K562 (cell line): ENCODE measurements around the gene ZBTB20. TPM values are rescaled to one million over a fixed set of nuclear protein-coding genes. Genes with fewer than 3 reads are reported as not detected.

Experiments used
- ATAC-seq: fragments of 200-7000 bp; cut with Tn5 transposase; 3 replicates; pipeline ENCODE4 v1.9.1; 2020; ENCODE audit warnings: moderate library complexity
- BruUV-seq: library from RNA; stranded (reverse); fragments of 400-500 nt; replicated peaks from 2 replicates; lab custom pipeline; 2021; lab: Mats Ljungman, UMichigan
- CTCF ChIA-PET: fragments of 300-600 bp; formaldehyde crosslinking; extraction: SDS; loops from one replicate; lab custom pipeline; 2021; ENCODE audit warnings: low intra/inter-chr PET ratio; lab: Yijun Ruan, JAX
- POLR2A ChIA-PET: fragments of 300-600, 350-650 bp; sonication (Branson Sonifier 250); formaldehyde crosslinking; extraction: SDS; loops from one replicate; lab custom pipeline; 2021; ENCODE audit warnings: antibody characterized with exemption, inconsistent platforms; lab: Yijun Ruan, JAX
- DNase-seq, 4 experiments: peaks; one replicate each; pipeline versions ENCODE4 v3.0.0 to v3.0.0-alpha.2; 2011 to 2018; ENCODE audit warnings: low spot score in 3 of 4, mixed read lengths in 3 of 4; ENCODE audit errors: extremely low read depth in 1 of 4
- FAIRE-seq: peaks from 2 replicates; lab custom pipeline; 2011; peaks lifted over from hg19 to GRCh38; lab: Jason Lieb, UNC
- H2AFZ ChIP-seq: 2 replicates; pipeline ENCODE4 v1.6.0; 2011; ENCODE audit warnings: low read depth, low read length, control low read depth, inconsistent platforms
- H3K27ac ChIP-seq: fragments of 200-600 bp; 3 replicates; pipeline ENCODE4 v1.8.0; 2011; ENCODE audit warnings: low read depth, mild to moderate bottlenecking, control low read depth, inconsistent platforms, low read length, moderate library complexity, mixed read lengths; ENCODE audit errors: extremely low read depth
- H3K27me3 ChIP-seq, 2 experiments: fragments of 300-600 bp in 1 of 2; 2 replicates in 1 of 2; 3 replicates in 1 of 2; pipeline versions ENCODE4 v1.6.0 to v1.8.0; 2011; ENCODE audit warnings: inconsistent platforms in 2 of 2, low read length in 2 of 2, mild to moderate bottlenecking in 1 of 2, mixed read lengths in 1 of 2, moderate library complexity in 1 of 2; ENCODE audit not compliant: control insufficient read depth in 2 of 2, insufficient read depth in 2 of 2
- H3K36me3 ChIP-seq: fragments of 300-600 bp; 3 replicates; pipeline ENCODE4 v1.8.0; 2011; ENCODE audit warnings: mild to moderate bottlenecking, low read length, inconsistent platforms; ENCODE audit not compliant: control insufficient read depth, insufficient read depth
- H3K4me1 ChIP-seq, 2 experiments: fragments of 200-600 bp in 1 of 2; replicated peaks in 1 of 2; 2 replicates in 1 of 2; 3 replicates in 1 of 2; pipeline versions ENCODE4 v1.5.1 to v1.8.0; 2011; ENCODE audit warnings: inconsistent platforms in 2 of 2, low read length in 2 of 2, mild to moderate bottlenecking in 1 of 2, mixed read lengths in 1 of 2, moderate library complexity in 1 of 2; ENCODE audit not compliant: control insufficient read depth in 2 of 2, insufficient read depth in 2 of 2
- H3K4me2 ChIP-seq: 2 replicates; pipeline ENCODE4 v1.6.1; 2011; ENCODE audit warnings: low read length, control low read depth, inconsistent platforms, mixed read lengths; ENCODE audit not compliant: insufficient read depth
- H3K4me3 ChIP-seq: fragments of 200-600 bp; sonication (generic), shearing (Covaris generic); 2 replicates; pipeline ENCODE4 v1.5.1; 2016; ENCODE audit warnings: control low read depth, inconsistent platforms
- H3K79me2 ChIP-seq: fragments of 200-600 bp; 3 replicates; pipeline ENCODE4 v1.8.0; 2011; ENCODE audit warnings: low read length, inconsistent platforms; ENCODE audit not compliant: control insufficient read depth, insufficient read depth
- H3K9ac ChIP-seq, 2 experiments: 2 replicates each; pipeline versions ENCODE4 v1.6.0 to v1.6.1; 2011; ENCODE audit warnings: low read depth in 2 of 2, low read length in 2 of 2, control low read depth in 1 of 2, inconsistent platforms in 1 of 2, mild to moderate bottlenecking in 1 of 2, mixed read lengths in 1 of 2; ENCODE audit not compliant: insufficient read depth in 1 of 2
- H3K9me1 ChIP-seq: one replicate; pipeline ENCODE4 v1.6.0; 2011; ENCODE audit warnings: inconsistent platforms, mild to moderate bottlenecking, low read length, moderate library complexity; ENCODE audit not compliant: control insufficient read depth, insufficient read depth
- H3K9me3 ChIP-seq: replicated peaks from 2 replicates; pipeline ENCODE4 v1.5.1; 2011; ENCODE audit warnings: low read depth, low read length, inconsistent platforms; ENCODE audit not compliant: control insufficient read depth, insufficient read depth
- H4K20me1 ChIP-seq: replicated peaks from 2 replicates; pipeline ENCODE4 v1.6.1; 2011; ENCODE audit warnings: low read length, inconsistent platforms, mixed read lengths; ENCODE audit not compliant: control insufficient read depth, insufficient read depth
- CREBBP ChIP-seq: IDR thresholded peaks from one replicate; pipeline ENCODE4 v1.6.1; 2012; ENCODE audit warnings: low read depth, mild to moderate bottlenecking, control low read depth, inconsistent platforms, low read length
- JUND ChIP-seq, 2 experiments: IDR thresholded peaks; 2 replicates in 1 of 2; 3 replicates in 1 of 2; pipeline ENCODE4 v1.6.1; 2011; ENCODE audit warnings: borderline replicate concordance in 2 of 2, low read depth in 2 of 2, low read length in 2 of 2, improper control_type of control experiment in 1 of 2, missing biosample characterization in 1 of 2, missing genetic modification characterization in 1 of 2, missing genetic modification reagents in 1 of 2
- TAF7 ChIP-seq: fragments of 450-650 bp; IDR thresholded peaks from 2 replicates; pipeline ENCODE4 v1.6.1; 2016; ENCODE audit warnings: missing genetic modification characterization, missing compliant biosample characterization
- TCF7L2 ChIP-seq: fragments of 150-350 bp; IDR thresholded peaks from 2 replicates; pipeline ENCODE4 v1.6.1; 2016; ENCODE audit warnings: low read depth, mild to moderate bottlenecking, low read length, moderate library complexity
- ZBTB9 ChIP-seq: fragments of 450-650 bp; formaldehyde crosslinking; IDR thresholded peaks from 2 replicates; pipeline ENCODE4 v1.4.0; 2020; ENCODE audit warnings: mild to moderate bottlenecking, moderate library complexity
- ZNF57 ChIP-seq: fragments of 450-650 bp; formaldehyde crosslinking; IDR thresholded peaks from 2 replicates; pipeline ENCODE4 v1.4.0; 2020; ENCODE audit warnings: mild to moderate bottlenecking, moderate library complexity
- ZNF584 ChIP-seq: fragments of 200-800 bp; sonication (Bioruptor generic); IDR thresholded peaks from 2 replicates; pipeline ENCODE4 v1.6.1; 2016; ENCODE audit warnings: low read depth, mild to moderate bottlenecking, missing genetic modification characterization, missing compliant biosample characterization
- ZNF717 ChIP-seq: fragments of 250-450 bp; sonication (Bioruptor Pico); IDR thresholded peaks from 2 replicates; pipeline ENCODE4 v1.5.0; 2021
- WGBS: fragments of 100-300 bp; shearing (Covaris generic); methylation state at CpG from one replicate; pipeline ENCODE4 v1.1.6; 2016; ENCODE audit warnings: low coverage, mixed read lengths; ENCODE audit not compliant: insufficient coverage; ENCODE audit errors: missing lambda C conversion rate; 5-methylcytosine and 5-hydroxymethylcytosine counted together
- in situ Hi-C: fragments of 300-500 bp; cut with MboI; formaldehyde crosslinking; loops from 4 replicates; pipeline ENCODE4 v1.15.0; 2018; ENCODE audit warnings: inconsistent platforms, mixed read lengths
- intact Hi-C: fragments of 100-400 bp; cut with micrococcal nuclease; formaldehyde crosslinking; loops from 2 replicates; pipeline ENCODE4 v1.14.2; 2022
- polyA plus RNA-seq, 8 experiments: library from polyadenylated mRNA; depleted of rRNA in 4 of 8; stranded (reverse) in 5 of 8; unstranded in 3 of 8; fragments of >200 nt; fragmentation: Nextera tagmentation in 2 of 8; fragmentation: Illumina TruSeq in 1 of 8; extraction: Ambion mirVana in 2 of 8; extraction: Trizol in 1 of 8; gene quantifications; 2 replicates each; pipeline versions ENCODE4 v1.2.1 to v1.2.3, GENCODE V29; 2011 to 2014; ENCODE audit warnings: inconsistent platforms in 1 of 8, missing spikeins in 1 of 8
- total RNA-seq, 7 experiments: library from RNA; depleted of rRNA in 6 of 7; stranded (reverse); fragments of >200 nt in 6 of 7; fragmentation: Illumina TruSeq in 2 of 7; extraction: Trizol in 2 of 7; gene quantifications; 2 replicates each; pipeline versions ENCODE4 v1.2.1 to v1.2.3, GENCODE V29; 2011 to 2021; ENCODE audit warnings: low replicate concordance in 1 of 7

Gene ZBTB20
- total and polyA plus RNA-seq, 9 of the 15 experiments (the other 6 are each of a cell fraction or from before 2014, with no cell fraction given), result 0.17 to 1.7 (median 0.45) TPM

- no peaks in the 10 kb centered on the region for H4K20me1 ChIP-seq
- POLR2A ChIA-PET, result no interaction called here
- no peak for DNase-seq
- H3K4me1 ChIP-seq, result no peaks in the 10 kb centered on the region
- ATAC-seq, result no peak
- no peaks in the 10 kb centered on the region for H3K9me3 ChIP-seq
- no peaks in the 10 kb centered on the region for H3K27me3 ChIP-seq
- no TSS peak for BruUV-seq
- WGBS, result 18% methylated on average over 8 of the region's 8 CpGs
- no peaks in the 10 kb centered on the region for H3K9me1 ChIP-seq
- in situ Hi-C loops (no loop called here), intact Hi-C loops (no loop called here)
- no peak overlapping the region for H3K9ac ChIP-seq
- H3K4me2 ChIP-seq, result no peak overlapping the region
- no peak overlapping the region for H3K4me3 ChIP-seq
- no peaks in the 10 kb centered on the region for H3K79me2 ChIP-seq
- CTCF ChIA-PET, result interaction anchor here (0.6 to 0.7 kb wide), 2 partner anchors 141 to 1439 kb away, joined by 3 to 4 read pairs; no protein-coding TSS in a partner anchor
- TF ChIP-seq TAF7 (tag), result no peak
- TF ChIP-seq TCF7L2, result no peak
- no peak for TF ChIP-seq ZNF584 (CRISPR knock-in tag)
- no peak for TF ChIP-seq ZNF717
- TF ChIP-seq ZNF57 (CRISPR knock-in tag), result no peak
- TF ChIP-seq ZBTB9, result no peak
- no peak for TF ChIP-seq JUND (IDR thresholded peaks at IDR 0.05; ENCODE audit: borderline replicate concordance, low read depth, low read length)
- no peak for TF ChIP-seq JUND (tag; IDR thresholded peaks at IDR 0.05; ENCODE audit: borderline replicate concordance, low read depth, low read length)
- no peak for TF ChIP-seq CREBBP
- no peak overlapping the region for H3K27ac ChIP-seq
- FAIRE-seq, result no peak
- H3K36me3 ChIP-seq, result no peaks in the 10 kb centered on the region
- no peak overlapping the region for H2AFZ ChIP-seq
Measured at GRCh38 chr3:114376516-114377185, 770.4 kb downstream of the ZBTB20 start.
